Urinary bladder (tissue), 4 donors: ENCODE measurements around the gene BRIX1. TPM values are rescaled to one million over a fixed set of nuclear protein-coding genes. Genes with fewer than 3 reads are reported as not detected.

Experiments
- DNase-seq: peaks from one replicate; pipeline ENCODE4 v3.0.0-alpha.2; 2015; ENCODE audit errors: extremely low spot score
- H3K27ac ChIP-seq: one replicate; pipeline ENCODE4 v1.5.1; 2013; ENCODE audit warnings: low read depth, mild to moderate bottlenecking, moderate library complexity
- H3K36me3 ChIP-seq: one replicate; pipeline ENCODE4 v1.6.1; 2013; ENCODE audit warnings: mild to moderate bottlenecking, moderate library complexity; ENCODE audit not compliant: insufficient read depth
- H3K4me1 ChIP-seq: one replicate; pipeline ENCODE4 v1.6.1; 2013; ENCODE audit warnings: mild to moderate bottlenecking, moderate library complexity; ENCODE audit not compliant: insufficient read depth
- H3K4me3 ChIP-seq: one replicate; pipeline ENCODE4 v1.5.1; 2013; ENCODE audit warnings: low read depth, low read length
- WGBS: extraction: QIAGEN DNeasy Blood & Tissue Kit; methylation state at CpG from one replicate; pipeline ENCODE4 v1.1.7; 2013; 5-methylcytosine and 5-hydroxymethylcytosine counted together
- polyA plus RNA-seq: library from polyadenylated mRNA; stranded (reverse); fragments of 200-250 nt; gene quantifications from one replicate; pipeline ENCODE4 v1.2.3, GENCODE V29; 2013
- total RNA-seq: library from RNA; depleted of rRNA; stranded (reverse); fragments of >200 nt; gene quantifications from one replicate; pipeline ENCODE4 v1.2.3, GENCODE V29; 2014
- donor health status: healthy with polysubstance abuse.
- donor health status: healthy.

The BRIX1 gene
- 36.7 TPM for total RNA-seq
- polyA plus RNA-seq, result 19.3 TPM

- Histone ChIP-seq H3K36me3 (peaks cover 4% of the 10 kb centered on the region), H3K4me3 (peak within 1 kb of the TSS; percentile 90), H3K4me1 (no peaks in the 10 kb centered on the region), H3K27ac (peak within 1 kb of the TSS; percentile 79)
- under 1% methylated on average over 67 of the region's 67 CpGs for WGBS
- DNase-seq, result peak; percentile 92
These were observed at the start of gene BRIX1, which contains the start of gene RAD1 for GRCh38 chr5:34915139-34915855. Gene BRIX1, plus strand, starts transcription at chr5:34915711. Its CDS starts 28 bp downstream, at chr5:34915739. Gene RAD1, minus strand, starts transcription at chr5:34915504. Its CDS starts 612 bp downstream, at chr5:34914892.

- H3K27ac ChIP-seq, result no peak overlapping the region
- DNase-seq, result no peak
These were observed 48.5 kb upstream of the BRIX1 start for GRCh38 chr5:34866989-34867471.

GRCh38 chr5:34867660-34868059, 47.9 kb upstream of the BRIX1 start:
- DNase-seq, result no peak
- Histone ChIP-seq H3K4me1 (no peaks in the 10 kb centered on the region), H3K36me3 (no peaks in the 10 kb centered on the region), H3K4me3 (no peak overlapping the region), H3K27ac (no peak overlapping the region)
- 79% methylated on average over 3 of the region's 3 CpGs for WGBS

More at GRCh38 chr5:34866989-34867471, 48.5 kb upstream of the BRIX1 start:
- no peaks in the 10 kb centered on the region for H3K4me1 ChIP-seq
- WGBS, result 78% methylated on average over 3 of the region's 3 CpGs
- no peaks in the 10 kb centered on the region for H3K36me3 ChIP-seq
- H3K4me3 ChIP-seq, result no peak overlapping the region

- Histone ChIP-seq H3K4me1 (no peaks in the 10 kb centered on the region), H3K27ac (no peak overlapping the region), H3K4me3 (no peak overlapping the region), H3K36me3 (no peaks in the 10 kb centered on the region)
- DNase-seq, result no peak
- WGBS, result 97% methylated on average over 1 of the region's 1 CpG
These were observed 46.7 kb upstream of the BRIX1 start for GRCh38 chr5:34868791-34869190.

GRCh38 chr5:34869256-34869655, 46.3 kb upstream of the BRIX1 start:
- DNase-seq, result no peak
- H3K4me1 ChIP-seq, result no peaks in the 10 kb centered on the region
- no peak overlapping the region for H3K4me3 ChIP-seq
- 84% methylated on average over 1 of the region's 1 CpG for WGBS
- H3K36me3 ChIP-seq, result no peaks in the 10 kb centered on the region
- H3K27ac ChIP-seq, result no peak overlapping the region

GRCh38 chr5:34870382-34870781, 45.1 kb upstream of the BRIX1 start:
- Histone ChIP-seq H3K4me3 (no peak overlapping the region), H3K4me1 (no peaks in the 10 kb centered on the region), H3K36me3 (no peaks in the 10 kb centered on the region), H3K27ac (no peak overlapping the region)
- WGBS, result 97% methylated on average over 2 of the region's 2 CpGs
- DNase-seq, result no peak

GRCh38 chr5:34876275-34876674, 39.2 kb upstream of the BRIX1 start:
- no peak overlapping the region for H3K27ac ChIP-seq
- no peaks in the 10 kb centered on the region for H3K4me1 ChIP-seq
- no peak overlapping the region for H3K4me3 ChIP-seq
- no peak for DNase-seq
- no peaks in the 10 kb centered on the region for H3K36me3 ChIP-seq

DNA sequence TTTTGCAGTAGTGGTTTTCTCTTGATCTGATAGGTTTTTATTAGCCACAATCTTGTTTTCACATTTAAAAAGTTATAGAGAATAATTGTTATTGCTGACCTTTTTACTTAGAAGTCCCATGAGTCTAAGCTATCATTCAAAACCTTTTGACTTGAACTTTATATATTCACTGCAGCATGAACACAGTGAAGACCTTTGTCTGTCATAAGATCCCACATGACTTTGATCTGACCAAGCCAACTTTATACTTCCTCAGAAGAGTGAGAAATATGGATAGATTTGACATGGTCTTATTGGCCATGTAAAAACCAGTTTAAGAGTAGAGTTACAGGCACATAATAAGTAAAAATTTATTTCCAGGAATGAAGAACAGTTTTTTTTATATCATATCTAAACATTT, 34.3 kb upstream of the BRIX1 start:
- no peak for DNase-seq
- Histone ChIP-seq H3K4me1 (no peaks in the 10 kb centered on the region), H3K27ac (no peak overlapping the region), H3K36me3 (no peaks in the 10 kb centered on the region), H3K4me3 (no peak overlapping the region)

- Histone ChIP-seq H3K4me1 (no peaks in the 10 kb centered on the region), H3K27ac (no peak overlapping the region), H3K4me3 (no peak overlapping the region), H3K36me3 (no peaks in the 10 kb centered on the region)
- no peak for DNase-seq
- WGBS, result 82% methylated on average over 3 of the region's 3 CpGs
These were observed 29.0 kb upstream of the BRIX1 start for GRCh38 chr5:34886392-34887119.

DNA sequence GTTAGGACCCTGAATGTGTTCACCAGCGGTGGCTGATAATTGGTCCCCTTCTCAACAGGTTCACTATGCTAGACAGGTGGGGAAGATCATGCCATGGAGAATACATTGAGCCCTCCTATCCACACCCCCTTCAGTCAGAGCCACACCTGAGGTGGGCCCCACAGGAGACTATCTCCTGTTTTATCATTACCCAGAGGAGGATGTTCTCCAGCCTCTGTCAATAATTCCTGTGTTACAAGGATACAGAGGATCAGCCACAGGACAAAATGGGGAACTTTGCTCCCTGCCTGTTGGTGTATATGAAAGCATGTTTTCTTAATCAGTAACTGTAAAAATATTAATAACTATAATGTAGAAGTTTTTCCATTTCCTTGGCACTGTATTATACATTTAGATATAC, 26.1 kb upstream of the BRIX1 start:
- Histone ChIP-seq H3K36me3 (no peaks in the 10 kb centered on the region), H3K27ac (no peak overlapping the region), H3K4me3 (no peak overlapping the region), H3K4me1 (no peaks in the 10 kb centered on the region)
- 92% methylated on average over 1 of the region's 1 CpG for WGBS
- DNase-seq, result no peak

GRCh38 chr5:34891981-34892380, 23.5 kb upstream of the BRIX1 start:
- H3K4me3 ChIP-seq, result no peak overlapping the region
- whole genome bisulfite sequencing, result 44% methylated on average over 5 of the region's 5 CpGs
- no peak for DNase-seq
- no peak overlapping the region for H3K27ac ChIP-seq
- H3K36me3 ChIP-seq, result no peaks in the 10 kb centered on the region
- no peaks in the 10 kb centered on the region for H3K4me1 ChIP-seq

- H3K27ac ChIP-seq, result no peak overlapping the region
- no peaks in the 10 kb centered on the region for H3K4me1 ChIP-seq
- no peaks in the 10 kb centered on the region for H3K36me3 ChIP-seq
- H3K4me3 ChIP-seq, result no peak overlapping the region
- WGBS, result 89% methylated on average over 6 of the region's 6 CpGs
- DNase-seq, result no peak
These were observed 23.1 kb upstream of the BRIX1 start for GRCh38 chr5:34892414-34892813.

DNA sequence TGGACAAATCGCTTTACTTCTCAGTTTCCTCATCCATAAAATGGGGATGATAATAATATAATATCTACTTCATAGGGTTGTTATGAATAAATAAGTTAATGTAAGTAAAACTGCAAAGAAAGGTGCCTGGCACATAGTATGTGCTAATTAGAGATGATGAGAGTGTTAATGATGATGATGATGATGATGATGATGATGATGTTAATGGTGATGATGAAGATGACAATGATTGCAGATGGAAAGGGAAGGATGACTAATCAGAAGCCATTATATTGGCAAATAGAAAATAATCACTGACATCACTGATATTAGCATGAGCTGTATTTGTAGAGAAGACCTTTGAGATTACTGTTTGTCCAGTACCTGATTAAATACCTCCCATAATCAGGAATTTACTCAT, 20.8 kb upstream of the BRIX1 start:
- Histone ChIP-seq H3K27ac (no peak overlapping the region), H3K4me3 (no peak overlapping the region), H3K4me1 (no peaks in the 10 kb centered on the region), H3K36me3 (no peaks in the 10 kb centered on the region)
- WGBS, result 96% methylated on average over 1 of the region's 1 CpG
- DNase-seq, result no peak
